ENCODE results near the gene CERS6. TPM values are rescaled to one million over a fixed set of nuclear protein-coding genes. Genes with fewer than 3 reads are reported as not detected.
A peak's percentile ranks its signal among the peaks of the same experiment; 100 is the strongest.

Gene CERS6
- polyA plus RNA-seq, 1 donor from 2014 or later = 59.3 TPM

DNA sequence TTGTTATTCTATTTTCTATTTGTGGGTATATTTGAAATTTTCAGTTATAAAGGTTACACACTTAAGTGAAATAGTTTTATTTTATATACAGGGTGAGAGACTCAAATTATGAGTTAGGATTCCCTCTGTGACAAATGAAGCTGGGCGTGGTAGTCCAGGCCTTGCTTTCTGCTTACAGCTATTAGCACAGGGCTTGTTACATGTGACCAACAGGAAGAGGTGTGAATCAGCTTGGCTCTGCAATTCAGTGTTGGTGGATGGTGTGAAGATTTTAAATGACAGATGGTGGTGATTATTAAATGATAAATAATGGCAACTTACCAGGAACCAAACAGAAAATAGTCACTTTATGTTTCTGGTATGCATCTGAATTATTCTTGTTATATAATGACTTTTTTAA, 282.0 kb downstream of the CERS6 start:
- no peak for TF ChIP-seq SMC3 (conservative IDR thresholded peaks at IDR 0.05; ENCODE audit: poor library complexity)
- peak; percentile 2 for TF ChIP-seq POLR2AphosphoS5 (IDR thresholded peaks at IDR 0.05)
- TF ChIP-seq TAF1 (IDR thresholded peaks at IDR 0.05; ENCODE audit: low read depth) = no peak
- no peak for TF ChIP-seq MXI1 (conservative IDR thresholded peaks at IDR 0.05; ENCODE audit: poor library complexity, severe bottlenecking)
- TF ChIP-seq, protein P1, sequence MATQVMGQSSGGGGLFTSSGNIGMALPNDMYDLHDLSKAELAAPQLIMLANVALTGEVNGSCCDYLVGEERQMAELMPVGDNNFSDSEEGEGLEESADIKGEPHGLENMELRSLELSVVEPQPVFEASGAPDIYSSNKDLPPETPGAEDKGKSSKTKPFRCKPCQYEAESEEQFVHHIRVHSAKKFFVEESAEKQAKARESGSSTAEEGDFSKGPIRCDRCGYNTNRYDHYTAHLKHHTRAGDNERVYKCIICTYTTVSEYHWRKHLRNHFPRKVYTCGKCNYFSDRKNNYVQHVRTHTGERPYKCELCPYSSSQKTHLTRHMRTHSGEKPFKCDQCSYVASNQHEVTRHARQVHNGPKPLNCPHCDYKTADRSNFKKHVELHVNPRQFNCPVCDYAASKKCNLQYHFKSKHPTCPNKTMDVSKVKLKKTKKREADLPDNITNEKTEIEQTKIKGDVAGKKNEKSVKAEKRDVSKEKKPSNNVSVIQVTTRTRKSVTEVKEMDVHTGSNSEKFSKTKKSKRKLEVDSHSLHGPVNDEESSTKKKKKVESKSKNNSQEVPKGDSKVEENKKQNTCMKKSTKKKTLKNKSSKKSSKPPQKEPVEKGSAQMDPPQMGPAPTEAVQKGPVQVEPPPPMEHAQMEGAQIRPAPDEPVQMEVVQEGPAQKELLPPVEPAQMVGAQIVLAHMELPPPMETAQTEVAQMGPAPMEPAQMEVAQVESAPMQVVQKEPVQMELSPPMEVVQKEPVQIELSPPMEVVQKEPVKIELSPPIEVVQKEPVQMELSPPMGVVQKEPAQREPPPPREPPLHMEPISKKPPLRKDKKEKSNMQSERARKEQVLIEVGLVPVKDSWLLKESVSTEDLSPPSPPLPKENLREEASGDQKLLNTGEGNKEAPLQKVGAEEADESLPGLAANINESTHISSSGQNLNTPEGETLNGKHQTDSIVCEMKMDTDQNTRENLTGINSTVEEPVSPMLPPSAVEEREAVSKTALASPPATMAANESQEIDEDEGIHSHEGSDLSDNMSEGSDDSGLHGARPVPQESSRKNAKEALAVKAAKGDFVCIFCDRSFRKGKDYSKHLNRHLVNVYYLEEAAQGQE (IDR thresholded peaks at IDR 0.05; ENCODE audit: borderline replicate concordance) = no peak
- TF ChIP-seq, protein P2, sequence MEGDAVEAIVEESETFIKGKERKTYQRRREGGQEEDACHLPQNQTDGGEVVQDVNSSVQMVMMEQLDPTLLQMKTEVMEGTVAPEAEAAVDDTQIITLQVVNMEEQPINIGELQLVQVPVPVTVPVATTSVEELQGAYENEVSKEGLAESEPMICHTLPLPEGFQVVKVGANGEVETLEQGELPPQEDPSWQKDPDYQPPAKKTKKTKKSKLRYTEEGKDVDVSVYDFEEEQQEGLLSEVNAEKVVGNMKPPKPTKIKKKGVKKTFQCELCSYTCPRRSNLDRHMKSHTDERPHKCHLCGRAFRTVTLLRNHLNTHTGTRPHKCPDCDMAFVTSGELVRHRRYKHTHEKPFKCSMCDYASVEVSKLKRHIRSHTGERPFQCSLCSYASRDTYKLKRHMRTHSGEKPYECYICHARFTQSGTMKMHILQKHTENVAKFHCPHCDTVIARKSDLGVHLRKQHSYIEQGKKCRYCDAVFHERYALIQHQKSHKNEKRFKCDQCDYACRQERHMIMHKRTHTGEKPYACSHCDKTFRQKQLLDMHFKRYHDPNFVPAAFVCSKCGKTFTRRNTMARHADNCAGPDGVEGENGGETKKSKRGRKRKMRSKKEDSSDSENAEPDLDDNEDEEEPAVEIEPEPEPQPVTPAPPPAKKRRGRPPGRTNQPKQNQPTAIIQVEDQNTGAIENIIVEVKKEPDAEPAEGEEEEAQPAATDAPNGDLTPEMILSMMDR (IDR thresholded peaks at IDR 0.05; ENCODE audit: poor library complexity, severe bottlenecking) = no peak
- TF ChIP-seq RAD21 (conservative IDR thresholded peaks at IDR 0.05) = no peak
- Histone ChIP-seq H3F3A (ENCODE audit: insufficient read depth, low read length, poor library complexity, severe bottlenecking) (peaks cover 5% of the 10 kb centered on the region), H3K27me3 (ENCODE audit: insufficient read depth, low read depth, low read length) (no peaks in the 10 kb centered on the region), H2AFZ (ENCODE audit: low read depth, low read length) (no peak overlapping the region), H3K4me2 (ENCODE audit: low read length) (peak overlapping the region; percentile 46), H4K20me1 (ENCODE audit: insufficient read depth) (no peaks in the 10 kb centered on the region), H3K79me2 (replicated peaks; ENCODE audit: insufficient read depth, low read length) (no peaks in the 10 kb centered on the region), H3K9ac (ENCODE audit: low read length) (no peak overlapping the region), H3K27ac (ENCODE audit: low read length) (peak overlapping the region; percentile 63), H3K36me3 (ENCODE audit: insufficient read depth, low read length) (no peaks in the 10 kb centered on the region), H3K9me3 (ENCODE audit: low read length) (no peaks in the 10 kb centered on the region), H3K9me2 (ENCODE audit: insufficient read depth, low read length) (no peaks in the 10 kb centered on the region), H3K4me3 (ENCODE audit: low read length) (no peak overlapping the region)

DNA sequence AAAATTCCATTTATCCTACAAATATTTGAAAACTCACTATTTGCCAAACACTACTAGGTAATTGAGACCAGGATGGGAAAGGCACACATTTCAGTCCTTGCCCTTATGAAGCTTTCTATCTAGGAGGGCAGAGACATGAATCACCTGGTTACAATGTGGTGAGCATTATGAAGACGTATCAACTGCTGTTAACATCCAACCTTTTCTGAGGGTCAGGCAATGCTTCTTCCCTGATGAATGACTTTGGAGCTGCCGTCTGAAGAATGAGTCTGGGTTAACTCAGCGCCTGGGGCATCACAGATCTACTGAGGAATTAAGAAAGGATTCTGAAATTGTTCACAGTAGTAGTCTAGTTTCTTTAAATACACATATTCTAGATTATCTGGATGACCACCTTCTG, 284.3 kb downstream of the CERS6 start:
- Histone ChIP-seq H3K9ac (ENCODE audit: low read length) (no peak overlapping the region), H2AFZ (ENCODE audit: low read depth, low read length) (no peak overlapping the region), H3K4me2 (ENCODE audit: low read length) (no peak overlapping the region), H3K9me3 (ENCODE audit: low read length) (no peaks in the 10 kb centered on the region), H3K27ac (ENCODE audit: low read length) (no peak overlapping the region), H3K4me3 (ENCODE audit: low read length) (no peak overlapping the region), H3K79me2 (replicated peaks; ENCODE audit: insufficient read depth, low read length) (no peaks in the 10 kb centered on the region), H3K36me3 (ENCODE audit: insufficient read depth, low read length) (no peaks in the 10 kb centered on the region), H3K9me2 (ENCODE audit: insufficient read depth, low read length) (no peaks in the 10 kb centered on the region), H3K27me3 (ENCODE audit: insufficient read depth, low read depth, low read length) (no peaks in the 10 kb centered on the region), H4K20me1 (ENCODE audit: insufficient read depth) (no peaks in the 10 kb centered on the region), H3F3A (ENCODE audit: insufficient read depth, low read length, poor library complexity, severe bottlenecking) (peaks cover 5% of the 10 kb centered on the region)
- TF ChIP-seq, protein P1 (IDR thresholded peaks at IDR 0.05; ENCODE audit: borderline replicate concordance) = no peak
- TF ChIP-seq EP300 (conservative IDR thresholded peaks at IDR 0.05; ENCODE audit: poor library complexity, severe bottlenecking) (no peak), EZH2 (IDR thresholded peaks at IDR 0.05; ENCODE audit: borderline replicate concordance, insufficient read depth, low read length, poor library complexity, severe bottlenecking) (no peak), MXI1 (conservative IDR thresholded peaks at IDR 0.05; ENCODE audit: poor library complexity, severe bottlenecking) (no peak), TAF1 (IDR thresholded peaks at IDR 0.05; ENCODE audit: low read depth) (no peak), RAD21 (conservative IDR thresholded peaks at IDR 0.05) (no peak), SMC3 (conservative IDR thresholded peaks at IDR 0.05; ENCODE audit: poor library complexity) (no peak), POLR2AphosphoS5 (IDR thresholded peaks at IDR 0.05) (no peak)
- TF ChIP-seq, protein P2 (IDR thresholded peaks at IDR 0.05; ENCODE audit: poor library complexity, severe bottlenecking) = no peak
